ENCODE data around the gene PTEN. TPM values are rescaled to one million over a fixed set of nuclear protein-coding genes. Genes with fewer than 3 reads are reported as not detected.
"Not testable (repeated sequence)": the region's sequence is repeated elsewhere in the genome, so short reads cannot be mapped to it uniquely, and the experiment has no call there.

PTEN gene
- total RNA-seq, 1 experiment from 2014 or later, result 45.6 TPM

DNA sequence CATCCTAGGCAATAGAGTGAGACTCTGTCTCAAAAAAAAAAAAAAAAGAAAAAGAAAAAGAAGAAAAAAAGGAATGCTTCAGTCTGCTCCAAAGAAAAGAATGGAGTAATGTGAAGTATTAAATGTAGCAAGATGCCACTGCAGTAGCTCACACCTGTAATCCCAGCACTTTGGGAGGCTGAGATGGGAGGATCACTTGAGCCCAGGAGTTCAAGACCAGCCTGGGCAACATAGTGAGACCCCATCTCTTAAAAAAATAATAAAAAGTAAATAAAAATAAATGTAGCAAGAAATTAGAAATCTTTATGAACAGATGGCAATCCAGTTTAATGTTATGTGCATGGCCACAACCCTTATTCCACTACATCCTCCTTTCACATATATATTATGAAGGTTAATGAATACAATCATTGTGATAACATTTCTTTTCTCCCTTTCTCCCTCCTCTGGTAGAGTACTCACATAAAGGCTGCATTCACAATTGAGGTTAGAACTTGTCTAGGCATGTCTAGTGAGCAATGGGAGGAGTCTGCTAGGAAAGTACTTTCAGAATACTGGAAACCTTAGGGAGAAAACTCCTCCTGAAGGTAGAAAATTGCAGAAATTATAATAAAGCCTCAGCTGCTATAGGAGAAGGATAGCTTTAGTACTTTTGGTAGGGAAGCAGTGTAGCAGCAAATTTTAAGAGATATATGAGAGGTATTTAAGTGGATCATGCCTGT, 20.5 kb upstream of the PTEN start:
- peak; percentile 79 for DNase-seq (ENCODE audit: low read depth)
- in situ Hi-C loops (cut with HindIII; ENCODE audit: low pct_unique_long_range_greater_than_20kb, low sequenced_read_pairs), result no loop called here

- in situ Hi-C loops (cut with HindIII; ENCODE audit: low pct_unique_long_range_greater_than_20kb, low sequenced_read_pairs), result no loop called here
- DNase-seq (ENCODE audit: low read depth), result no peak
Measured at GRCh38 chr10:87843714-87844113, 19.7 kb upstream of the PTEN start.

GRCh38 chr10:87844837-87845623, 18.4 kb upstream of the PTEN start:
- DNase-seq (ENCODE audit: low read depth), result peak; percentile 49
- in situ Hi-C loops (cut with HindIII; ENCODE audit: low pct_unique_long_range_greater_than_20kb, low sequenced_read_pairs), result no loop called here

DNA sequence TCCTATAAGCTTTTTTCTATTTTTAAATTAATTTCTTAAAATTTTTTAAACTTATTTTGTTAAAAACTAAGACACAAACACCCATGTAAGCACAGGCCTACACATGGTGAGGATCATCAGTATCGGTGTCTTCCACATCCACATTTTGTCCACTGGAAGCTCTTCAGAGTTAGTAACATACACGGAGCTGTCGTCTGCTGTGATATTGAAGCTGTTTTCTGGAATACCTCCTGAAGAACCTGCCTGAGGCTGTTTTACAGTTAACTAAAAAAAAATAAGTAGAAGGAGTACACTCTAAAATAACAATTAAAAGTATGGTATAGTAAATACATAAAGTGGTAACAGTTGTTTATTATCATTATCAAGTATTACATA, 17.8 kb upstream of the PTEN start:
- in situ Hi-C loops (cut with HindIII; ENCODE audit: low pct_unique_long_range_greater_than_20kb, low sequenced_read_pairs), result no loop called here
- no peak for DNase-seq (ENCODE audit: low read depth)

- DNase-seq (ENCODE audit: low read depth), result peak; percentile 91
- in situ Hi-C loops (cut with HindIII; ENCODE audit: low pct_unique_long_range_greater_than_20kb, low sequenced_read_pairs), result no loop called here
Measured at GRCh38 chr10:87846023-87846422, 17.4 kb upstream of the PTEN start.

GRCh38 chr10:87846711-87847110, 16.7 kb upstream of the PTEN start:
- in situ Hi-C loops (cut with HindIII; ENCODE audit: low pct_unique_long_range_greater_than_20kb, low sequenced_read_pairs); DNase-seq (ENCODE audit: low read depth): not testable (repeated sequence)

DNA sequence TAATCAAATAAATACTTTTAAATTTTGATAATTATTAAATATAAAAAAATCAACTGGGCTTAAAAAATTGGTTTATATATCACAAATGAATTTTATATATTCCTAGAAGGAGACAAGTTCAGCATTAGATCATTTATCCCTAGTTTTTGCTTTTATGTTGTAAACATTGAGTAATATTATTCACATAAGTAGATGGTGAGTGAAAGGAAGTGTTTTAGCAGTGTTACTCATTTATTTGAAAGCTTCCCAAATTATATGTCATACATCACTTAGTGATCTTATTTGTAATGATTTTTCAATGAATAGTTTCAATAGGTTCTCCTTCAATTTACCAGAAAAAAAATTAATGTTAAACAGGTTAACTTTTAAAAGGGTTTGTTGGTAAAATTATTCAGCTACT, 15.9 kb upstream of the PTEN start:
- DNase-seq (ENCODE audit: low read depth), result no peak
- in situ Hi-C loops (cut with HindIII; ENCODE audit: low pct_unique_long_range_greater_than_20kb, low sequenced_read_pairs), result no loop called here

DNA sequence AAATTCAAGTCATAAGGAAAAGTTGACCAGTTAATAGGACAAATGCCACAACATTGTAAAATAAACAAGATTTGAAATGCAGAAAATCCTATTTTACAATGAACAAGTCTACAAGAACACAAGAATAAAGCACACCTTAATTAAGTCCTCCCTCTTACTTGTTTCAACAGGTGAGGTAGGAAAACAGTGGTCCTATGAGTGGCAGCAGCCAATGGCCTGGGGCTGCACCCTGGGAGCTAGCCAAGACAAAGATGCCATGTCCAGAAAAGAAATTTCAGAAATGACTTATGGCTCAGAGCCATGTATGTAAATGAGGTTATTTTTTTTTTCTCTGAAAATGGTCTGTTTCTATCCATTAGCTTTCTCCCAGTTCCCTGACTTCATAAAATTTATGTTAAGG, 14.4 kb upstream of the PTEN start:
- in situ Hi-C loops (cut with HindIII; ENCODE audit: low pct_unique_long_range_greater_than_20kb, low sequenced_read_pairs), result no loop called here
- DNase-seq (ENCODE audit: low read depth), result peak; percentile 19

GRCh38 chr10:87850742-87851205, 12.7 kb upstream of the PTEN start:
- in situ Hi-C loops (cut with HindIII; ENCODE audit: low pct_unique_long_range_greater_than_20kb, low sequenced_read_pairs), result loop anchor here (25.0 kb wide), 1 partner anchor 712 kb away; no protein-coding TSS in a partner anchor

GRCh38 chr10:87852089-87852488, 11.3 kb upstream of the PTEN start:
- no peak for DNase-seq (ENCODE audit: low read depth)
- in situ Hi-C loops (cut with HindIII; ENCODE audit: low pct_unique_long_range_greater_than_20kb, low sequenced_read_pairs), result loop anchor here (25.0 kb wide), 1 partner anchor 710 kb away; no protein-coding TSS in a partner anchor

More at GRCh38 chr10:87850742-87851205, 12.7 kb upstream of the PTEN start:
- peak; percentile 63 for DNase-seq (ENCODE audit: low read depth)

DNA sequence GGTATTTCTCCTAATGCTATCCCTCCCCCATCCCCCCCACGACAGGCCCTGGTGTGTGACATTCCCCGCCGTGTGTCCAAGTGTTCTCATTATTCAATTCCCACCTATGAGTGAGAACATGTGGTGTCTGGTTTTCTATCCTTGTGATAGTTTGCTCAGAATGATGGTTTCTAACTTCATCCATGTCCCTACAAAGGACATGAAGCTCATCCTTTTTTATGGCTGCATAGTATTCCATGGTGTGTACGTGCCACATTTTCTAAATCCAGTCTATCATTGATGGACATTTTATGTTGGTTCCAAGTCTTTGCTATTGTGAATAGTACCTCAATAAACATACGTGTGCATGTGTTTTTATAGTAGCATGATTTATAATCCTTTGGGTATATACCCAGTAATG, 8.2 kb upstream of the PTEN start:
- in situ Hi-C loops (cut with HindIII; ENCODE audit: low pct_unique_long_range_greater_than_20kb, low sequenced_read_pairs), result loop anchor here (25.0 kb wide), 1 partner anchor 707 kb away; no protein-coding TSS in a partner anchor
- DNase-seq (ENCODE audit: low read depth), result not testable (repeated sequence)

DNA sequence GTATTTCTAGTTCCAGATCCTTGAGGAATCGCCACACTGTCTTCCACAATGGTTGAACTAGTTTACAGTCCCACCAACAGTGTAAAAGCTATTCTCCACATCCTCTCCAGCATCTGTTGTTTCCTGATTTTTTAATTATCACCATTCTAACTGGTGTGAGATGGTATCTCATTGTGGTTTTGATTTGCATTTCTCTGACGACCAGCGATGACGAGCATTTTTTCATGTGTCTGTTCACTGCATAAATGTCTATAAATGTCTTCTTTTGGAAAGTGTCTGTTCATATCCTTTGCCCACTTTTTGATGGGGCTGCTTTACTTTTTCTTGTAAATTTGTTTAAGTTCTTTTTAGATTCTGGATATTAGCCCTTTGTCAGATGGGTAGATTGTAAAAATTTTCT, 7.8 kb upstream of the PTEN start:
- in situ Hi-C loops (cut with HindIII; ENCODE audit: low pct_unique_long_range_greater_than_20kb, low sequenced_read_pairs), result loop anchor here (25.0 kb wide), 1 partner anchor 707 kb away; no protein-coding TSS in a partner anchor
- DNase-seq (ENCODE audit: low read depth), result not testable (repeated sequence)

- peak; percentile 76 for DNase-seq (ENCODE audit: low read depth)
- in situ Hi-C loops (cut with HindIII; ENCODE audit: low pct_unique_long_range_greater_than_20kb, low sequenced_read_pairs), result loop anchor here (25.0 kb wide), 1 partner anchor 702 kb away; no protein-coding TSS in a partner anchor
Measured at GRCh38 chr10:87860156-87860795, 3.1 kb upstream of the PTEN start.

DNA sequence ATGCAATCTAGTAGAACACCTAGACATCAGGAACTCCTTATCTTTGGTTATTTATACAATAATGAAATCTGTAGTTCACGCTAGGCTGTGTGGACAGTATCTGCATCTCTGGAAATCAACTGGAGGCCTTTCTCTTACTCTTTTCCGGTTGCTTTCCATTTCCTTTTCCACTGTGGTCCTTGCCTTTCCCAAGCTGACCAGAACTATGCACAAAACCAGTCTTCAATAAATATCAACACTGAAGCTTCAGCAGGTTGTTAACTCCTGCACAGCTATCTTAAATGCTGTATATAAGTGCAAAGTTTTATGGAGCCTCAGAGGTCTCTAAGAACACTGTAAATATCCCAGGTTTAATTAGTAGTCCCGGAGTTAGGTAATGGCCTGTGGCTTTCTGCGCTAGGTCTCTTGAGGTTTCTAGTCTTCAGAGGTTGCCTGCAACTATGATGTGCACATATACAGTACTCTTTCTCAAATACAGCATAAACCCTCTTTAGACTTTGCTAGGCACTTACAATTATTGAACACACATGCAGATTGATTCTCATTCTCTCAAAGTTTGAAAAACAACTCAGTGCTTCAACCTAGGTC, 2.5 kb upstream of the PTEN start:
- DNase-seq (ENCODE audit: low read depth), result no peak
- in situ Hi-C loops (cut with HindIII; ENCODE audit: low pct_unique_long_range_greater_than_20kb, low sequenced_read_pairs), result loop anchor here (25.0 kb wide), 1 partner anchor 701 kb away; no protein-coding TSS in a partner anchor

DNA sequence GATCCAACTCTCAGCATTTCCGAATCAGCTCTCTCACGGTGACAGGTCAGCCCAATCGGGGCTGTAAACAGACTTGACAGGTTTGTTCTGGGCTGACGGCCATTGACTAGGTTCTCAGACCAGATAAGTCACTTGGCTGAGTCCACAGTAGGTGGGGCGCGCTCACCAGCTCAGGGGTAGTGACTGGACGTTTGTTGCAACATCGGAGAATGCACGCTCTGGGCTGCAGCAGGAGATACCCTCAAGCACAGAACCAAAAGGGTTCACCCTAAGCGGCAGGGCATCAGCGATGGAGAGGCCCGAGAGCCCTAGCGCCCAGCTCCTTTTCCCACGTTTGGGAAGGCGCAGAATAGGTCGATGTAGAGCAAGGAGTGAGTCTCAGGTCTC, 1.9 kb upstream of the PTEN start:
- in situ Hi-C loops (cut with HindIII; ENCODE audit: low pct_unique_long_range_greater_than_20kb, low sequenced_read_pairs), result loop anchor here (25.0 kb wide), 1 partner anchor 701 kb away; no protein-coding TSS in a partner anchor
- DNase-seq (ENCODE audit: low read depth), result no peak

GRCh38 chr10:87861953-87862678, 1.3 kb upstream of the PTEN start:
- in situ Hi-C loops (cut with HindIII; ENCODE audit: low pct_unique_long_range_greater_than_20kb, low sequenced_read_pairs), result loop anchor here (25.0 kb wide), 1 partner anchor 700 kb away; no protein-coding TSS in a partner anchor
- peak; percentile 97 for DNase-seq (ENCODE audit: low read depth)

GRCh38 chr10:87862679-87863052, 759 bp upstream of the PTEN start:
- in situ Hi-C loops (cut with HindIII; ENCODE audit: low pct_unique_long_range_greater_than_20kb, low sequenced_read_pairs), result loop anchor here (25.0 kb wide), 1 partner anchor 700 kb away; no protein-coding TSS in a partner anchor
- no peak for DNase-seq (ENCODE audit: low read depth)

All from Caki2 (cell line).